SK-N-SH (cell line): Measurements from ENCODE around the gene BABAM1. TPM values are rescaled to one million over a fixed set of nuclear protein-coding genes. Genes with fewer than 3 reads are reported as not detected.

Experiments
- CTCF ChIA-PET: fragments of 300-600, 350-600 bp; formaldehyde crosslinking; extraction: SDS; loops from one replicate; lab custom pipeline; 2021; lab: Yijun Ruan, JAX
- POLR2A ChIA-PET: fragments of 350-600 bp; sonication (Branson Sonifier 250); formaldehyde crosslinking; extraction: SDS; loops from one replicate; lab custom pipeline; 2020; ENCODE audit warnings: antibody characterized with exemption, inconsistent platforms; lab: Yijun Ruan, JAX
- DNase-seq: peaks from one replicate; pipeline ENCODE4 v3.0.0; 2012
- H2AFZ ChIP-seq: fragments of 200-600 bp; sonication (generic); 2 replicates; pipeline ENCODE4 v1.8.1; 2016; ENCODE audit warnings: antibody characterized with exemption, mild to moderate bottlenecking, low read depth
- H3F3A ChIP-seq: fragments of 200-600 bp; sonication (generic); replicated peaks from 2 replicates; pipeline ENCODE3; 2016; ENCODE audit warnings: antibody characterized with exemption, mild to moderate bottlenecking; ENCODE audit not compliant: insufficient read depth
- H3K27ac ChIP-seq, 2 experiments: fragments of 200-500 bp in 1 of 2; fragments of 200-600 bp in 1 of 2; sonication (Bioruptor generic) in 1 of 2; sonication (generic), shearing (Covaris generic) in 1 of 2; 2 replicates each; pipeline versions ENCODE4 v1.5.1 to v1.6.1; 2014 to 2016; ENCODE audit warnings: low read depth in 2 of 2, inconsistent platforms in 1 of 2, low read length in 1 of 2, mild to moderate bottlenecking in 1 of 2, mixed read lengths in 1 of 2
- H3K27me3 ChIP-seq: fragments of 200-600 bp; sonication (generic), shearing (Covaris generic); 2 replicates; pipeline ENCODE4 v1.6.1; 2016; ENCODE audit warnings: mixed run types; ENCODE audit not compliant: insufficient read depth
- H3K36me3 ChIP-seq, 2 experiments: fragments of 200-500 bp in 1 of 2; fragments of 200-600 bp in 1 of 2; sonication (Bioruptor generic) in 1 of 2; sonication (generic) in 1 of 2; replicated peaks in 1 of 2; 2 replicates each; pipeline versions ENCODE3 to v1.5.1; 2014 to 2016; ENCODE audit warnings: low read length in 1 of 2, mild to moderate bottlenecking in 1 of 2; ENCODE audit not compliant: insufficient read depth in 2 of 2, control insufficient read depth in 1 of 2
- H3K4me1 ChIP-seq, 2 experiments: fragments of 200-500 bp in 1 of 2; fragments of 200-600 bp in 1 of 2; sonication (Bioruptor generic) in 1 of 2; sonication (generic), shearing (Covaris generic) in 1 of 2; 2 replicates each; pipeline versions ENCODE4 v1.5.1 to v1.6.1; 2014 to 2016; ENCODE audit warnings: low read depth in 1 of 2, low read length in 1 of 2, mixed run types in 1 of 2; ENCODE audit not compliant: insufficient read depth in 2 of 2, control insufficient read depth in 1 of 2
- H3K4me2 ChIP-seq: fragments of 200-600 bp; sonication (generic), shearing (Covaris generic); 2 replicates; pipeline ENCODE4 v1.6.1; 2017; ENCODE audit warnings: mixed run types
- H3K4me3 ChIP-seq, 2 experiments: fragments of 200-500 bp in 1 of 2; fragments of 200-600 bp in 1 of 2; sonication (Bioruptor generic) in 1 of 2; sonication (generic), shearing (Covaris generic) in 1 of 2; 2 replicates each; pipeline versions ENCODE4 v1.5.1 to v1.8.1; 2014 to 2016; ENCODE audit warnings: low read depth in 2 of 2, inconsistent platforms in 1 of 2, low read length in 1 of 2, mild to moderate bottlenecking in 1 of 2, mixed read lengths in 1 of 2, moderate library complexity in 1 of 2
- H3K79me2 ChIP-seq: fragments of 200-600 bp; sonication (generic); 2 replicates; pipeline ENCODE4 v1.8.1; 2017; ENCODE audit warnings: mild to moderate bottlenecking; ENCODE audit not compliant: insufficient read depth
- H3K9ac ChIP-seq: fragments of 200-600 bp; sonication (generic); 2 replicates; pipeline ENCODE4 v1.6.1; 2017; ENCODE audit warnings: mixed run types
- H3K9me2 ChIP-seq: fragments of 200-600 bp; sonication (generic); 2 replicates; pipeline ENCODE4 v1.6.1; 2017; ENCODE audit warnings: mixed run types
- H3K9me3 ChIP-seq: fragments of 200-600 bp; sonication (generic); 2 replicates; pipeline ENCODE4 v1.6.1; 2017; ENCODE audit warnings: mixed run types, mild to moderate bottlenecking, moderate library complexity
- H4K20me1 ChIP-seq: fragments of 200-600 bp; sonication (generic); 2 replicates; pipeline ENCODE4 v1.6.1; 2017; ENCODE audit warnings: mild to moderate bottlenecking, mixed run types; ENCODE audit not compliant: insufficient read depth
- EZH2phosphoT487 ChIP-seq: fragments of 200-600 bp; sonication (generic); IDR thresholded peaks from 2 replicates; pipeline ENCODE4 v1.6.1; 2017; ENCODE audit warnings: low read depth, mixed run types, mild to moderate bottlenecking, antibody characterized with exemption, moderate library complexity, borderline replicate concordance
- FOSL2 ChIP-seq: IDR thresholded peaks from 2 replicates; pipeline ENCODE4 v1.4.0; 2012; ENCODE audit warnings: low read depth, mild to moderate bottlenecking, moderate library complexity, borderline replicate concordance
- FOXJ3 ChIP-seq: sonication (generic); formaldehyde crosslinking; IDR thresholded peaks from 2 replicates; pipeline ENCODE4 v1.5.1; 2020; ENCODE audit warnings: mild to moderate bottlenecking, missing genetic modification reagents
- FOXM1 ChIP-seq: IDR thresholded peaks from 2 replicates; pipeline ENCODE4 v1.4.0; 2012; ENCODE audit warnings: low read depth, mild to moderate bottlenecking
- GABPA ChIP-seq: IDR thresholded peaks from 2 replicates; pipeline ENCODE4 v1.4.0; 2012; ENCODE audit warnings: low read depth, mild to moderate bottlenecking
- GATA2 ChIP-seq: sonication (generic); formaldehyde crosslinking; IDR thresholded peaks from 2 replicates; pipeline ENCODE4 v1.5.0; 2020; ENCODE audit warnings: mild to moderate bottlenecking, missing genetic modification reagents
- POLR2AphosphoS5 ChIP-seq: IDR thresholded peaks from 2 replicates; pipeline ENCODE4 v1.6.1; 2012; ENCODE audit warnings: low read depth, low read length
- RFX5 ChIP-seq: IDR thresholded peaks from 2 replicates; pipeline ENCODE4 v1.6.1; 2012; ENCODE audit warnings: mild to moderate bottlenecking, improper control_type of control experiment, low read length
- RXRA ChIP-seq: IDR thresholded peaks from 2 replicates; pipeline ENCODE4 v1.4.0; 2012; ENCODE audit warnings: low read depth, mild to moderate bottlenecking, borderline replicate concordance
- SIN3A ChIP-seq: IDR thresholded peaks from 2 replicates; pipeline ENCODE4 v1.6.1; 2012; ENCODE audit warnings: low read depth, mild to moderate bottlenecking, low read length, moderate library complexity, borderline replicate concordance
- TCF12 ChIP-seq: IDR thresholded peaks from 2 replicates; pipeline ENCODE4 v1.4.0; 2012
- WGBS: methylation state at CpG from one replicate; pipeline ENCODE4 v1.1.6; 2017; ENCODE audit warnings: low lambda C conversion rate; 5-methylcytosine and 5-hydroxymethylcytosine counted together
- polyA plus RNA-seq, 3 experiments: library from polyadenylated mRNA; depleted of rRNA; stranded (reverse); fragments of >200 nt; gene quantifications; 2 replicates each; pipeline ENCODE4 v1.2.3, GENCODE V29; 2012
- TF ChIP-seq, protein P1 (sequence below): fragments of 200-600 bp; sonication (generic); IDR thresholded peaks from 2 replicates; pipeline ENCODE4 v1.6.1; 2017; ENCODE audit warnings: antibody characterized with exemption, mild to moderate bottlenecking, moderate library complexity

BABAM1 gene
- polyA plus RNA-seq, 1 of the 3 experiments (the other 2 are of a cell fraction), result 192 TPM

DNA sequence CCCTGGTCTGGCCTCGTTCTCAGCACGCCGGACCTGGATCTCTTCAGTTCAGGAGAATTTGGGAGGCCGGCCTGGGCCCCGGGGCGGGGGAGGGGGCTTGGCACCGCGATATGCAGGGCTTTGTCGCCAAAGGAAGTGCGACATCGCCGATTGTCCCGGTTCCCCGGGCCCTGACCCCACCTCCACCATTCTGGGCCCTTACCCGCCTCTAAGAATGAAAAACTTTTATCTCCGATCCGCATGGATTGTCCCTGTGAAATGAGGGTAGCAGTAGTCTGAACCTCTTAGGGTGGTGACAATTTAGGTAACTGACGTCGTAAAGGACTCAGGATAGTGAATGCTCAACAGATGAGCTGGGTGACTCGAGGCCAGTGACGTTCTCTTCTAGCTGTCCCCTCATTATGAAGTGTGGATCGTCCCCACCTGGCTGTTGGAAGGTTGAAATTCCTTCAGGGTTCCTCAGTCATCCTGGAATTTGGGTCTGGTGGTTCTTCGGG, 42.8 kb downstream of the BABAM1 start:
- Histone ChIP-seq H3K79me2 (peaks cover 70% of the 10 kb centered on the region), H3K9me2 (no peaks in the 10 kb centered on the region), H3K9me3 (no peaks in the 10 kb centered on the region), H4K20me1 (peaks cover 17% of the 10 kb centered on the region), H3K4me3 (peak overlapping the region; percentile 93 to 97), H3K4me2 (peak overlapping the region; percentile 97), H3K4me1 (peaks cover 6 to 14% of the 10 kb centered on the region in 2 experiments; a peak in 2 of 4 replicates), H2AFZ (no peak overlapping the region), H3K27me3 (no peaks in the 10 kb centered on the region), H3F3A (peaks cover 7% of the 10 kb centered on the region), H3K9ac (peak overlapping the region; percentile 97)
- DNase-seq, result no peak
- WGBS, result 2% methylated on average over 5 of the region's 23 CpGs
- CTCF ChIA-PET, result interaction anchor here (1.5 to 1.6 kb wide), 2 partner anchors 23 to 82 kb away, joined by 4 to 6 read pairs; no protein-coding TSS in a partner anchor
- TF ChIP-seq EZH2phosphoT487 (no peak), FOXM1 (no peak), FOSL2 (no peak), TCF12 (no peak), RXRA (no peak), RFX5 (no peak), POLR2AphosphoS5 (no peak), FOXJ3 (CRISPR knock-in tag) (no peak), GATA2 (no peak), SIN3A (no peak), GABPA (no peak)
- TF ChIP-seq, protein P1, sequence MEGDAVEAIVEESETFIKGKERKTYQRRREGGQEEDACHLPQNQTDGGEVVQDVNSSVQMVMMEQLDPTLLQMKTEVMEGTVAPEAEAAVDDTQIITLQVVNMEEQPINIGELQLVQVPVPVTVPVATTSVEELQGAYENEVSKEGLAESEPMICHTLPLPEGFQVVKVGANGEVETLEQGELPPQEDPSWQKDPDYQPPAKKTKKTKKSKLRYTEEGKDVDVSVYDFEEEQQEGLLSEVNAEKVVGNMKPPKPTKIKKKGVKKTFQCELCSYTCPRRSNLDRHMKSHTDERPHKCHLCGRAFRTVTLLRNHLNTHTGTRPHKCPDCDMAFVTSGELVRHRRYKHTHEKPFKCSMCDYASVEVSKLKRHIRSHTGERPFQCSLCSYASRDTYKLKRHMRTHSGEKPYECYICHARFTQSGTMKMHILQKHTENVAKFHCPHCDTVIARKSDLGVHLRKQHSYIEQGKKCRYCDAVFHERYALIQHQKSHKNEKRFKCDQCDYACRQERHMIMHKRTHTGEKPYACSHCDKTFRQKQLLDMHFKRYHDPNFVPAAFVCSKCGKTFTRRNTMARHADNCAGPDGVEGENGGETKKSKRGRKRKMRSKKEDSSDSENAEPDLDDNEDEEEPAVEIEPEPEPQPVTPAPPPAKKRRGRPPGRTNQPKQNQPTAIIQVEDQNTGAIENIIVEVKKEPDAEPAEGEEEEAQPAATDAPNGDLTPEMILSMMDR, result no peak
- TF ChIP-seq, all 33 proteins: peak for 0
- POLR2A ChIA-PET, result interaction anchor here (1.6 kb wide), 1 partner anchor 23 kb away, joined by 8 read pairs; no protein-coding TSS in a partner anchor
- H3K36me3 ChIP-seq, result peaks cover 8 to 18% of the 10 kb centered on the region in 2 experiments
- H3K27ac ChIP-seq, result peak overlapping the region; percentile 49 to 84; a peak in 3 of 4 replicates

DNA sequence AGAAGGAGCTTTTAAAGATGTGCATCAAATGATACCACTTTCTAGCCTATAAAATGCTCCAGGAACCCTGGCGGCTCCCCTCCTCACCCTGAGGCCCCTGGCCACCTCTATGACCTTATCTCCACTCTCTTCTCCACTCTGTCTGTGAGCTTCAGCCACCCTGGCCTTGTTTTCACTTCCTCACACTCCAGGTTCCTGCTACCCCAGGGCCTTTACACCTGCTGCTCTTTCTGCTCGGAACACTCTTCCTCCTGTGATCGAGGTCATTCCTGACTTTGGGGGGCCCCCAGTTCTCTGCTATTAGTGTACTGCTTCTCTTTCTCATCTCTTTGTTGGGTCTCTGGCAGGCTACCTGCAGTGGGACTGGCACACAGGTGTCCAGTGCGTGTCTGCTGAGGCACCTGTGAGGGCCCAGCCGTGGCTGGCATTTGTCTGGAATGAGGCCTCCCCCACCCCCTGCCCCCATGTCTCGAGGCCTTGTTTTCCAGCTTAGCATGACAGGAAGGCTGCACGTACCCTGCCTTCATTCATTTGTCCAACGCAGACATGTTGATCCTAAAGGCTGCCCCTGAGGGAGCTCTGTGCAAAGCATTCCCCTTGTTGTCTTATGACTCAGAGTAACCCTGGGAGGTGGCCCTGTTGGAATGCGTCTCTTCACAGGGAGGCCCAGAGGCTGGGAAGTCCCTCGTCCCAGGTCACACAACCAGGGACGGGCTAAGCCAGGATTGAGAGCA, 44.4 kb downstream of the BABAM1 start:
- peaks cover 2% of the 10 kb centered on the region for H3F3A ChIP-seq
- peak overlapping the region in 1 of 2 experiments; percentile 40; a peak in 1 of 4 replicates for H3K27ac ChIP-seq
- H3K4me3 ChIP-seq, result peak overlapping the region in 1 of 2 experiments; percentile 17; a peak in 1 of 4 replicates
- H3K9me3 ChIP-seq, result no peaks in the 10 kb centered on the region
- peaks cover 17% of the 10 kb centered on the region for H4K20me1 ChIP-seq
- peaks cover 63% of the 10 kb centered on the region for H3K79me2 ChIP-seq
- H3K4me2 ChIP-seq, result peak overlapping the region; percentile 97; the same call in 1 of the 2 replicates
- H3K36me3 ChIP-seq, result peaks cover 14 to 27% of the 10 kb centered on the region in 2 experiments
- no peak overlapping the region for H2AFZ ChIP-seq
- H3K9ac ChIP-seq, result peak overlapping the region; percentile 51; the same call in 1 of the 2 replicates
- WGBS, result 69% methylated on average over 9 of the region's 11 CpGs
- ChIA-PET CTCF (interaction anchor here (1.2 to 1.4 kb wide), 3 partner anchors 15 to 74 kb away, joined by 3 to 5 read pairs (median 4); no protein-coding TSS in a partner anchor), POLR2A (interaction anchor here (0.6 kb wide), 1 partner anchor 129 kb away, joined by 5 read pairs; no protein-coding TSS in a partner anchor)
- H3K9me2 ChIP-seq, result no peaks in the 10 kb centered on the region
- no peak for TF ChIP-seq FOXJ3 (CRISPR knock-in tag)
- peak; percentile 36 for TF ChIP-seq FOSL2
- TF ChIP-seq RFX5, result no peak
- no peaks in the 10 kb centered on the region for H3K27me3 ChIP-seq
- peaks cover 6 to 12% of the 10 kb centered on the region in 2 experiments; a peak in 2 of 4 replicates for H3K4me1 ChIP-seq
- DNase-seq, result no peak
